Activated T-cell treated with anti-CD3 and anti-CD28 coated beads, Interleukin-2, amount 50 U/mL, for 24 hours (primary cell): ENCODE data around the gene ESPN.
A peak's percentile ranks its signal among the peaks of the same experiment; 100 is the strongest.
"Not testable (repeated sequence)": the region's sequence is repeated elsewhere in the genome, so short reads cannot be mapped to it uniquely, and the experiment has no call there.

ENCODE experiments used
- DNase-seq: peaks from one replicate; pipeline ENCODE4 v3.0.0-alpha.2; 2020
- H3K27ac Mint-ChIP-seq: 2 replicates; pipeline ENCODE4 v1.8.0; 2020; ENCODE audit warnings: mild to moderate bottlenecking, mixed read lengths
- H3K27me3 Mint-ChIP-seq: 2 replicates; pipeline ENCODE4 v1.8.0; 2020; ENCODE audit warnings: mixed read lengths
- H3K36me3 Mint-ChIP-seq: 2 replicates; pipeline ENCODE4 v1.8.0; 2020; ENCODE audit warnings: low read depth, mixed read lengths
- H3K4me1 Mint-ChIP-seq: 2 replicates; pipeline ENCODE4 v1.8.0; 2020; ENCODE audit warnings: low read depth, mixed read lengths
- H3K4me3 Mint-ChIP-seq: 2 replicates; pipeline ENCODE4 v1.8.0; 2020; ENCODE audit warnings: mild to moderate bottlenecking, moderate library complexity, mixed read lengths
- H3K9me3 Mint-ChIP-seq: 2 replicates; pipeline ENCODE4 v1.8.0; 2020; ENCODE audit warnings: mixed read lengths

Gene ESPN

DNA sequence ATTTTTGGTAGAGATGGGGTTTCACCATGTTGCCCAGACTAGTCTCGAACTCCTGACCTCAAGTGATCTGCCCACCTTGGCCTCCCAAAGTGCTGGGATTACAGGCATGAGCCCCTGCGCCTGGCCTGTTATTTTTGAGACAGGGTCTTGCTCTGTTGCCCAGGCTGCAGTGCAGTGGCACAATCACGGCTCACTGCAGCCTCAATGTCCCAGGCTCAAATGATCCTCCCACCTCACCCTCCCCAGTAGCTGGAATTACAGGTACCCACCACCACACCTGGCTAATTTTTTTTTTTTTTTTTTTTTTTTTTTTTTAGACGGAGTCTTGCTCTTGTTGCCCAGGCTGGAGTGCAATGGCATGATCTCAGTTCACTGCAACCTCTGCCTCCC, 69.3 kb downstream of the ESPN start:
- not testable (repeated sequence) for H3K4me3 Mint-ChIP-seq, H3K9me3 Mint-ChIP-seq, DNase-seq, H3K36me3 Mint-ChIP-seq, H3K27ac Mint-ChIP-seq
- Mint-ChIP-seq H3K27me3 (peaks cover 22% of the 10 kb centered on the region), H3K4me1 (peaks cover 27% of the 10 kb centered on the region)

DNA sequence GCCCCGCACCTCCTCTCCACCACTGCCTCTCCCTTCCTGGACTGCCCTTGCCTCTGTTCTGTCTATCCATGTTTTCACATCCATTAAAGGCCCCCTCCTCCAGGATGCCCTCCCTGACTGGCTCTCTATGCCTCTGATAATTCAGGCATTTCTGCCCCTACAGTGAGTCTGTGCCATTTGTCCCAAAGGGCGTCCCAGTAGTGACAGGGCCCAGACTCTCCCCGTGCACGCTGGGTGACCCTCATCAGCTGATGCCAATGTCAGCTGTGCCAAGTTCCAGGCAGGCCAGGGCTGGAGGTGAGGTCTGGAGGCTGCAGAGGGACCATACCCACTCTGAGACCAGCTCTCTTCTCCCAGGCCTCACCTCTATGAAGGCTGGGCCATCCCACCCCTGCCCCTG, 70.1 kb downstream of the ESPN start:
- Mint-ChIP-seq H3K36me3 (no peaks in the 10 kb centered on the region), H3K9me3 (no peaks in the 10 kb centered on the region), H3K4me1 (peaks cover 27% of the 10 kb centered on the region), H3K4me3 (no peak overlapping the region), H3K27ac (no peak overlapping the region), H3K27me3 (peaks cover 25% of the 10 kb centered on the region)
- DNase-seq: no peak

DNA sequence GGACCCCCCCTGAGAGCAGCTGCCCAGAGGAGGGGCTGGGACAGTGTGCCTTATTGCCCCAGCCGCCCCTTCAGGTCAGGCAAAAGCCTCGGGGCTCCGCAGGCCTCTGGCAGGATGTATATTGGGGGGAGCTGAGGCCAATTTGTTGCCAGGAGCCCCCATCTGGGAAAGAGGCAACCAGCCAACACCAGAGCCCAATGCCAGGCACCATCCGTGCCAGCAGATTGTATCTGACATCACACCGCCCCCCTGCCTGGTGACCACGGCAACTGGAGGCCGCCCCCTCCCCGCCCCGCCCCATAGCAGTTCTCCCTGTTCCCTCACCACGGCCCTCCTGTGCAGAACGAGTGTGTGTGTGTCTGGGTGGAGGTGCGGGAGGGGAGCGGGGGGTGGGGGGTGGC, 70.5 kb downstream of the ESPN start:
- Mint-ChIP-seq H3K9me3 (no peaks in the 10 kb centered on the region), H3K4me1 (peaks cover 27% of the 10 kb centered on the region), H3K27me3 (peaks cover 25% of the 10 kb centered on the region), H3K27ac (no peak overlapping the region), H3K4me3 (no peak overlapping the region), H3K36me3 (no peaks in the 10 kb centered on the region)
- DNase-seq: no peak

DNA sequence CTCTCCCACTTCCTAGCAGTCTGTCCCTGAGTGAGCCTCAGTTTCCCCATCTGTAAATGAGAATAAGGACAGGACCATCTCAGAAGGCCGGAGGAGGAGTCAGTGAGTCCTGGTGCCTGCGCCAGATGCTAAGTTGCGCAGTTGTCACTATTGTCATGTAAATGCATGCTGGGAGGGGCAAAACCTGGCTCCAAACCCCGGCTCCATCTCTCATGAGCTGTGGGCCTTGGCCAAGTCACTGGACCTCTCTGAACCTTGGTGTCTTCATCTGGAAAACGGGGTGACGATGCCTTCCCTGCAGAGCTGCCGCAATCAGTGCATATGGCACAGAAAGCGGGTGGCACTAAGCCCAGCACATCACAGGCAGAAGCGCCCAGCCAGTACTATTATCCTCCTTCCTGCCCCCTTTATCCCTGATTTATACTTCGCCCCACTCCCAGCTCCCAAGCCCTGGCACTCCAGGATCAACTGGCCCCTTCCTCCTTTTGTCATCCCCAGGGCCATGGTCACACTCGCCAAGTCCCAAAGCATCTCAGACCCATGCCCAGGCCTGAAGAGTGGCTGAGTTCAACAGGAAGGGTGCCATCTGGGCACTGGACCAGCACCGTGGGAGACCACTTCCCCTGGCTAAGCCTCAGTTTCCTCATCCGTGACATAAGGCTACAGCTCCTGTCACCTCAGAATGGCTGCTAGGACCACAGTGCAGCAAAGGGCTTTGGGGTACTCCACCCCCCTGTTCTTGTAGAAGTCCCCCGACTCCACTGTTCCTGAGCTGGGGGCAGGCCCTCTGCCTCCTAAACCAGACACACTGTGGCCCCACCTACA, 71.2 kb downstream of the ESPN start:
- Mint-ChIP-seq H3K27ac (no peak overlapping the region), H3K36me3 (no peaks in the 10 kb centered on the region), H3K9me3 (no peaks in the 10 kb centered on the region), H3K4me1 (peaks cover 27% of the 10 kb centered on the region), H3K27me3 (peaks cover 25% of the 10 kb centered on the region), H3K4me3 (no peak overlapping the region)
- DNase-seq: no peak

DNA sequence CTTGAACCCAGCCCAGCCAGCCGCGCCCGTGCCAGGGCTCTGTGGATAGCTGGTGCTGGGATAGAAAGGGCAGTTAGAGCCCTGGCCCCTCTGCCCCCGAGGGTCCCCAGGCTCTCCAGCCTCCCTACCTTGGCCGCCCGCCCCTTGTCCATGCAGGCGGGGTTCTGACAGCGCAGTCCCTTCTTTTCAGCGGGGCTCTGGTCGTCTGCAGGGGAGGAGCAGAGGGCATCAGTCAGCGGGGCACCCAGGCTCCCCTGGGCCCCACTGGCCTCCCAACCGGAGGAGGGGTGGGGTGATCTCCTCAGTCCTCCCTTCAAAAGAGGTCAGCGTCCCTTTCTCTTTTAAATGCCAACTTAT, 71.8 kb downstream of the ESPN start:
- no peaks in the 10 kb centered on the region for H3K9me3 Mint-ChIP-seq
- H3K36me3 Mint-ChIP-seq: no peaks in the 10 kb centered on the region
- DNase-seq: no peak
- peaks cover 27% of the 10 kb centered on the region for H3K27me3 Mint-ChIP-seq
- peaks cover 24% of the 10 kb centered on the region for H3K4me1 Mint-ChIP-seq
- peak overlapping the region; percentile 42 for H3K4me3 Mint-ChIP-seq
- no peak overlapping the region for H3K27ac Mint-ChIP-seq

DNA sequence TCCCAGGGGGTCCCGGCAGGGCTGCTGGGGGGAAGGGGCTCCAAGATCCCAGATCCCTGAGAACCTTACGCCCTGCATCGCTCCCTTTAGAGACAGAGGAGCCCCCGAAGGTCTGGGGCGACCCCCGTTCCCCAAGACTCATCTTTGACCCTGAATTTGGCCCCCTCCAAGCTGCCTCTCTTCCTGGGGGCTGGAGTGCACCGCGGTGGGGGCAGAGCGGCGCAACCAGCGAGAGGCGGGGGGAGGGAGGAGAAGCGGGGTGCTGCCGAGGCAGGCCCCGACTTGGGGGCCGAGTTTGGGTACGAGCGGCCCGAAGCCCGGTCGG, 72.3 kb downstream of the ESPN start:
- Mint-ChIP-seq H3K27ac (no peak overlapping the region), H3K4me3 (peak overlapping the region; percentile 42), H3K9me3 (no peaks in the 10 kb centered on the region), H3K27me3 (peaks cover 27% of the 10 kb centered on the region), H3K4me1 (peaks cover 19% of the 10 kb centered on the region), H3K36me3 (no peaks in the 10 kb centered on the region)
- DNase-seq: no peak

DNA sequence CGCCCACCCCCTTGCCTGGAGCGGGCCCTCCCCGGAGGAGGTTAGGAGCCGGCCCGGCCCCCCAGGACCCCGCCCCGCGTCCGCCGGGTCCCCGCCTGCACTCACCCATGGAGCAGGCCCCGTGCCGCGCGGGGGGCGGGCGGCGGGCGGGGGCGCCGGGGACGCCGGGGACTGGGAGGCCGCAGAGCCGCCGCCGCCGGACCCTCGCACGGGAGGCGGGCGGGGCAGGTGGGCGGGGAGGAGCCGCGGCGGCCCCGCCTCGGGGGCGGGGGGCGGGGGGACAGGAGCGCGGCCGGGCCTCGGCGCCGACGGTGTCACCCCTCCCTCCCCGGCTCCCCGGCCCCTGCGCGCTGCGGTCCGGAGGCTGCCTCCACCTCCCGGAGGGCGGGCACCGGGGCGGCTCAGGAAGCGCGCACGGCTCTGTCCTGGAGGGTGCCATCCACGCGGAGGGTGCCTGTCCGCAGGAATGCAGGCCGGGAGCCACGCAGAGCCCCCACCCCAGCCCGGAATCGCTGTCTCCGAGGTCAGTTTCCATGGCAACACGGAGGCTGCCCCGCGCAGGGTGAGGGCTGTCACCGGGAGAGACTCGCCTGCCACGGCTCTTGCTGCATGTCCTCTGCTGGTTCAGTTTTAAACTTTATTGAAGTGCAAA, 72.8 kb downstream of the ESPN start:
- Mint-ChIP-seq H3K4me1 (peaks cover 19% of the 10 kb centered on the region), H3K36me3 (no peaks in the 10 kb centered on the region), H3K27ac (no peak overlapping the region), H3K27me3 (peaks cover 27% of the 10 kb centered on the region), H3K4me3 (peak overlapping the region; percentile 68), H3K9me3 (no peaks in the 10 kb centered on the region)
- peak; percentile 67 for DNase-seq

DNA sequence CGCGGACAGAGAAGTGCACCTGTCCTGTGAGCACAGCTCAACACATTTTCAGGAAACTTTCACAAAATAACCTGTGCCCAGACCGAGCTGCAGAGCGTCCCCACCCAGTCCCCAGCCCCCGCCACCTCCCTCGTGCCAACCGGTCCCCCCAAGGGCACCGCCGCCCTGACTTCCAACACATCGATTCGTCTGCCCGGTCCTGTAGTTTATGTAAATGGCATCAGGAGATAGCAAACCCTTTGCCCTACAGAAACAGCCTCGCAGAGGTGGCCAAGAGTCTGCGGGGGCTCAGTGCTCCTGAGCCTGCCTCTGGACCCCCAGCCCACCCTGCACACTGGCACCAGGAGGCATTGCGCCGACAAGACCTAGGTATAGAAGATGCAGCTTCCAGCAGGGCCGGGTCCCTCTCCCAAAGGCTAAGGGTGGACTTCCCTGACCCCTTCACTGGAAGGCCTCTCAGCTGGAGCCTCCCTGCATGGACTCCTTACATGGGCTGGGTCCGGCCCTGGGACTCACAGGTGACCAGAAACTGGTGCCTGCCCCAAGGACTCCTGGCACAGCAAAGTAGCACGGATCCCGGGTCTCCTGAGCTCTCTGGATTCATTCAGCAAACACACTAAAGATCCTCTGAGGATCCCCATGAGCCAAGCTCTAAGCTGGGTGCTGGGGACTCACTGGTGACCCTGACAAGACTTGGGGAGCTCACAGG, 73.4 kb downstream of the ESPN start:
- peaks cover 27% of the 10 kb centered on the region for H3K27me3 Mint-ChIP-seq
- no peaks in the 10 kb centered on the region for H3K9me3 Mint-ChIP-seq
- peak overlapping the region; percentile 68 for H3K4me3 Mint-ChIP-seq
- DNase-seq: no peak
- H3K4me1 Mint-ChIP-seq: peaks cover 19% of the 10 kb centered on the region
- no peaks in the 10 kb centered on the region for H3K36me3 Mint-ChIP-seq
- H3K27ac Mint-ChIP-seq: no peak overlapping the region

DNA sequence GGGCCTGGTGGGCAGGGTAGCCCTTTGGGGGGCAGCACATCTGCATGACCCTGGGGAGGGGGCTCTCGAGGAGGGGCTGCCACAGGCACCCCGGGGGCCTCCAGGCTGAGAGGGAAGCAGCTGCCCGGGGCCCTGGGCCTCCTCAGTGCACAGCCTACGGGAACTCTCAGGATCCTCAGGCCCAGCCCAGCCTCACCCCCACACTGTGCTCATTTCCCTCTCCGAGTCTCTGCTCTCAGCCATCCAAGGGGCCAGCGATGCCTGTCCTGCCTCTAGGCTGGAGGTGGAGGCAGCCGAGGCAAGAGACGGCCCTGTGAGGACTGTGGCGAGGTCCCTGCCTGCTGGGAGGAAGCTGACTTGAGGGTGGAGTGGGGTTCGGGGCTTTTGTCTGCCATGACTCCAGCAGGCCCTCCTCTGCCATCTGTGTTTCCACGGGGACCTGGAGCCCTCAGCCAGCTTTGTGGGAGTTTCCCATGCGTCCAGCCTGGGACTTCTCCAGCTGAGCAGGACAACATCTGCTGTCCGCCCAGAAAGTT, 74.1 kb downstream of the ESPN start:
- H3K4me1 Mint-ChIP-seq: peaks cover 16% of the 10 kb centered on the region
- H3K27me3 Mint-ChIP-seq: peaks cover 27% of the 10 kb centered on the region
- H3K4me3 Mint-ChIP-seq: no peak overlapping the region
- H3K9me3 Mint-ChIP-seq: no peaks in the 10 kb centered on the region
- DNase-seq: no peak
- H3K36me3 Mint-ChIP-seq: no peaks in the 10 kb centered on the region
- H3K27ac Mint-ChIP-seq: no peak overlapping the region

DNA sequence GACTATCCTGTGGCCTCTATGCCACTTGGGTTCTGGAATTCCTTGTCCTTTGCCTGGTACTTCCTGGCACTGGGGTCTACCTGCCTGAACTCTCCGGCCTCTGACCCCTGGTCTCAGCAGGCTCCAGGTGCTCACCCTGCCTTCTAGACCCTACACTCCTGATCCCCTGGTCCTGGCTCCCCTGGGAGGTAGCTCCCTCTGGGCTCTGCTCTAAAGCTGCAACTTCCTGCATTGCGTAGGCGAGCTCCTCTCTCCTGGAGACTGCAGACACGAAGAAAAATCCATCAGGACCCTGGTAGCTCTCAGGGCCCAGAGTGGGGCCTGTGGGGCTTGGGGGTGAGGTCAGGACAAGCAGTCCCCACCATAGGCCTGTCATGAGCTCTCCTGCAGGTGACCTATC, 74.7 kb downstream of the ESPN start:
- DNase-seq: no peak
- H3K36me3 Mint-ChIP-seq: no peaks in the 10 kb centered on the region
- no peaks in the 10 kb centered on the region for H3K9me3 Mint-ChIP-seq
- H3K27me3 Mint-ChIP-seq: peaks cover 27% of the 10 kb centered on the region
- H3K4me1 Mint-ChIP-seq: peaks cover 16% of the 10 kb centered on the region
- H3K4me3 Mint-ChIP-seq: no peak overlapping the region
- no peak overlapping the region for H3K27ac Mint-ChIP-seq

DNA sequence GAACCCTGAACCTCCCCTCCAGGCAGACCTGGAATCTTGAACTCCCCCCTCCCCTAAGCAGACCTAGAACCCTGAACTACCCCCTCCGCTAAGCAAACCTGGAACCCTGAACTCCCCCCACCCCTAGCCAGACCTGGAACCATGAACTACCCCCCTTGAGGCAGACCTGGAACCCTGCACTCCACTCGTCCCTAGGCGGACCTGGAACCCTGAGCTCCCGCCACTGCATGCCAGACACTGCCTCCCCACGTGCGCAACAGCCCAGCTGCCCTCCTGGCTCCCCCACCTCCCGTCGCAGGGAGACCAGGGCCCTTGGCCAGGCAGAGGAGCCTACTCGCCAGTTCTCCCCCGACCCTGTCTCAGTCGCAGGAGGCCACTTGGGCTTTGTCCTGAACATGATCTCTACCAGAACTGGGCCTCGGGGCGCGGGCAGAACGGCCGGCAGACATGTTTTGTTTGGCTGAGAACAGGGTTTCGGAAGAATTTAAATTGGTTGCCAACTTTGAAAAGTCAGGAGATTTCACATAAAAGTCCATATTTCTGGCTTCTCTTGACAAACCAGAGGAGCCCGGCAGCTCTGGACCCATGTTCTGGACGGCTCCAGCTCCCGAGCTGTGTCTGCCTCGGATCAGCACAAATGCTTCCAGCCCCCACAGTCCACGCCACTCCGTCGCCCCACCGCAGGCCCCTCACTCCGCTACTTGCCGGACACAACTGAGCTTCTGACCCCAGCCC, 76.1 kb downstream of the ESPN start:
- no peak for DNase-seq
- H3K36me3 Mint-ChIP-seq: no peaks in the 10 kb centered on the region
- H3K27me3 Mint-ChIP-seq: peaks cover 25% of the 10 kb centered on the region
- peaks cover 15% of the 10 kb centered on the region for H3K4me1 Mint-ChIP-seq
- no peaks in the 10 kb centered on the region for H3K9me3 Mint-ChIP-seq
- no peak overlapping the region for H3K27ac Mint-ChIP-seq
- no peak overlapping the region for H3K4me3 Mint-ChIP-seq

DNA sequence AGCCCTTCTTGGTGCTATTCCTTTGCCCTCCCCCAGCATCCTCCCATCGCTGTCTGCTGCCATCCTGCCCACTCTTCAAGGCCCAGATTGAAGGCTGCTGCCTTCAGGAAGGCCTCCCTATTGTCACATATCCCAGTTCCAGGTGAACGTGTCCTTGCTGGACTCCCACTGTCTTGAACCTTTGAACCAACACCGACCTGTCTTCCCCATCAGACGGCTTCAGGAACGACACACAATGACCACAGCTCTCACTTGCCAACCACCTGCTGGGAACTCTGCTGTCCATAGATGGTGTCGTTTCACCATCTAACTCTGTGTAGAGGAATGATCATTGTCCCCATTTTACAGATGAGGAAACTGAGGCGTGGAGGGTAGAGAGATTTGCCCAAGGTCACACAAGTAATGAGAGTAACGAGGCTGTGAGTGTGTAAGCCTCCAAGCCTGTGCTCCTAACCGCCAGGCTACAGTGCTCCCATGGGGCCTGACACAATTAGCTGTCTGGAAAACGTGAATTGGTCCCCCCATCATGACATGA, 76.8 kb downstream of the ESPN start:
- peaks cover 19% of the 10 kb centered on the region for H3K27me3 Mint-ChIP-seq
- H3K9me3 Mint-ChIP-seq: no peaks in the 10 kb centered on the region
- H3K4me3 Mint-ChIP-seq: no peak overlapping the region
- H3K4me1 Mint-ChIP-seq: peaks cover 10% of the 10 kb centered on the region
- H3K27ac Mint-ChIP-seq: no peak overlapping the region
- no peak for DNase-seq
- no peaks in the 10 kb centered on the region for H3K36me3 Mint-ChIP-seq

DNA sequence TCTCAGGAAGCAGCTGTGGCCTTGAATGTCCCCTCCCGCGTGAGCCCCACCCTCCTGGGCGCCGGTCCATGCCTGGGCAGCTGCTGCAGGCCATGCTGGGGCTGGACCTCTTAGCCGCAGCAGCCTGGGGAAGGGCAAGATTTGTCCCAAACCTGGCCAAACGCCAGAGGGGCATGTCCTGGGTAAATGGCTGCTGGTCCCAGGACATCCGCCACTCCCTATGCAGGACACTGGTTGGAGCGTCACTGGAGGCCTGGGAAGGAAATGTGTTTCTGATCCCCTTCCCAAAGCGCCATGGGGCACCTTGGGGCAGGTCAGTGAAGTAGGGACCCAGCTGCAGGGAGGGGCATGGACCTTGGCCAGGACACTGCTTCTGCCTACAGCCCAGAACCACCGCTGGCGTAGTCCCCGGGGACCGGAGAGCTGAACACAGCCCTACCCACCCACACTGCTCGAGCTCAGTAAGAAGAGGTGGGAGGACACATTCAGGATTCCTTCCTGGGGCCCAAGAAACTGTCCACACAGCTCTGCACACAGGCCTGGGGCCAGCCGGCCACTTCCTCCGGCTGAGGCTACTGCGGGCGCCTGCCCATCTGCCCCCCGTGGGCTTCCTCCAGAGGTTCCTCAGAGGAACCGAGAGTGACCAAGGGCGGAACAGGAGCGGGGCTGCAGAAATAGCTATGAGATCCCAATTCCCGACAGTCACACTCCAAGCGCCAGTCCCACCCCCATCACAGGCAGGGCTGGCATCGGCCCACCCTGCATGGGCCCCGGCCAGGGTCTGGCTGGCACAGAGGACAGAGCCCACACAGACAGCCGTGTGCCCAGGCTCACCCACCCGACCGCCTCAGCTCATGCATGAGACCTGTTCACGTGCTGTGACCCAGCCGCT, 77.7 kb downstream of the ESPN start:
- no peaks in the 10 kb centered on the region for H3K9me3 Mint-ChIP-seq
- no peak overlapping the region for H3K27ac Mint-ChIP-seq
- peaks cover 8% of the 10 kb centered on the region for H3K4me1 Mint-ChIP-seq
- no peak for DNase-seq
- no peak overlapping the region for H3K4me3 Mint-ChIP-seq
- no peaks in the 10 kb centered on the region for H3K36me3 Mint-ChIP-seq
- peaks cover 21% of the 10 kb centered on the region for H3K27me3 Mint-ChIP-seq
